ENCODE results near the gene C9orf50. TPM values are rescaled to one million over a fixed set of nuclear protein-coding genes. Genes with fewer than 3 reads are reported as not detected.

C9orf50 gene
- total RNA-seq, 1 experiment from 2014 or later: 0.20 TPM

DNA sequence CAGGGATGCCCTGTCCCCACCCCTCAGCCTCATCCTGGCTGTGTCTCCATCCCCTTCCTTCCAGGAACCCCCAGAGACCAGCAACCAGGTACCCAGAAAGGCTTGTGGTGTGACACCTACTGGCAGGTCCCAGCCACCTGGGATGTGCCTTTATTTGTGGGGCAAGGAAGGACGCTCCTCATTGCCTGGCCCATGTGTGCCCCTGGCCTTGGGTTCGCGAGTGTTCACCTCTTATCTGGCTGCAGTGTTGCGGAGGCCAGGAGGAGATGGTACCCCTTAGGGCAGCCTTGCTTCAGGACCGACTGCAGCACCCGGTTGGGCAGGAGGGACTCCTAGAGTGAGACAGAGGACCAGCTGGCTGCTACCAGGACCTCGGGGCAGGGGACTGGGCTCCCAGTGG lies 8.8 kb downstream of the C9orf50 start:
- no peak for DNase-seq (ENCODE audit: extremely low read depth, low read depth)

DNA sequence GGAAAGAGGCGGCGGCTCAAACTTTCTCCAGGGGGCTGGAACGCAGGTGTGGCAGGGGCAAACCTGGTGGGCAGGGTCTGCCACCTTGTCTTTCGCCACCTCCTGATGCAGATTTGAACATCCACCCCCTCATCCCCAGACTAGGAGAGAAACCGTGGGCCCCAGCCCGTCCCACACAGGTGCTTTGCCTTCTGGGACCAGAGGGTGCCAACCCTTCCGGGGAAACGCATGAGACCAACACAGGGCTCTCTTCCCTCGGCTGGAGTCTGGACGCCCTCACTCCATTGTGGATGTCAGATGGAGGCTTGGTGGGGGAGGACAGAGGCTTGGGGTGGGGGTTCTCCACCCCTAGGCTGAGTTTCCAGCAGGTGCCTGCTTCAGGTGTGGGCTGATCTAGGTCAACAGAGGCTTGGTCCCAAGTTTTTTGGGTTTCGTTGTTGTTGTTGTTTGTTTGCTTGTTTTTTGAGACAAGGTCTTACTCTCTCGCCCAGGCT lies 9.5 kb downstream of the C9orf50 start:
- no peak for DNase-seq (ENCODE audit: extremely low read depth, low read depth)

- DNase-seq (ENCODE audit: extremely low read depth, low read depth): no peak
Observed at GRCh38 chr9:129610473-129611306, 10.2 kb downstream of the C9orf50 start.

- DNase-seq (ENCODE audit: extremely low read depth, low read depth): no peak
Observed at GRCh38 chr9:129610213-129610472, 10.8 kb downstream of the C9orf50 start.

GRCh38 chr9:129609486-129610212 lies 11.3 kb downstream of the C9orf50 start:
- DNase-seq (ENCODE audit: extremely low read depth, low read depth): no peak

DNA sequence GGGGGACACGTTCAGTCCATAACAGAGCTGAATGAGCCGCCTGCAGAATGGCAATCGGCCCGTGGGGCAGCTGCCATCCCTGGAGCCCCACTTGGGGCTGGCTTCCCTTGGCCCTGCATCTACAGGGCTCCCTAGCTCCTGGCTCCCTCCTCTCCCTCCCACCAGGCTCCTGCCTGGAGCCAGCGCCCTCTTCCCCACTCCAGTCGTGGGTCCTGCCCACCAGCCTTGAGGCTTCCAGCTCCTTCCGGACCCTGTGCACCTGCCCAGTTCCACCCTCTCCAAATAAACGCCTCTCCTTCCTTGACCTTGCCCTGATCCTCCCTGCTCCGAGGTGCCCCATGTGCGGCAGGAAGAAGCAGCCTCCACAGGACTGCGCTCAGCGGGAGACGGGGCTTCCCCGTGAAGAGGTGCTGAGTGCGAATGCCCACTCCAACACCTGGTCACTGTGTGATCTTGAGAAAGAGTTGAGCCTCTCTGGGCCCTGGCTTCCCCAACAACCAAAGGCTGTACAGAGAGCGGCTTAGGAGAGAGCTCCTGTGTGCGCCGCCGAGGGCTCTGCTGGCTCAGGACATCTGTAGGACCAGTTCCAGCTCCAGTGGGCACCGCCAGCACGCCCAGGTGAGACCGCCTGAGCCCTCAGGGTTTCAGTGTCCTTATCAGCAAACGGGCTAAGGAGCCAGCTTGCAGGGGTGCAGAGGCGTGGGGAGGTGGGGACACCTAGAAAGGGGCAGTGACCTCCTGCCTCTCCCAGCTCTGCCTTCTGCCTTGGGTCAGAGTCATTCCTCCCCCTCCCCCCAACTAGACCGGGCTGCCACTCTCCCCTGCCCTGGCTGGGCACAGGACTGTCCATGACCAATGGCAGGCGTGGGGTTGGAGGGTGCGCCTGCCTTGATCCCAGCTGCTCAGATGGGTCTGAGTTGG lies 12.1 kb downstream of the C9orf50 start:
- no peak for DNase-seq (ENCODE audit: extremely low read depth, low read depth)

DNA sequence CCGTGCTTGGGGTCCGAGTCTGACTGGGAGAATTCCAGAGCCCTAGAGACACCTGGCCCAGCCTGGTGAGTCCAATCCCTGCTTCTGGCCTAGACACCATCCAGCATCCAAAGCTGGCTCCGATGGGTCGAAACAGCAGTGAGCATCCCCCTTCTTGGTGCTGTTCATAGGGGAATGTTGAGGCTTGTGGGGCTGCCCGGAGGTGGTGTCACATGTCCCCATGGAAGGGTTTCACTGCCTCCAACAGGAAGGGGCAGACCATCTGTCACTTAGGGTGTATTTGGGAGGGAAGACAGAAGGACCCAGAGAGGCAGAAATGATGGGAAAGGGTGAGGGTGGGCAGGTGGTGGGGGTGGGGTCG lies 13.9 kb downstream of the C9orf50 start:
- DNase-seq (ENCODE audit: extremely low read depth, low read depth): no peak

DNA sequence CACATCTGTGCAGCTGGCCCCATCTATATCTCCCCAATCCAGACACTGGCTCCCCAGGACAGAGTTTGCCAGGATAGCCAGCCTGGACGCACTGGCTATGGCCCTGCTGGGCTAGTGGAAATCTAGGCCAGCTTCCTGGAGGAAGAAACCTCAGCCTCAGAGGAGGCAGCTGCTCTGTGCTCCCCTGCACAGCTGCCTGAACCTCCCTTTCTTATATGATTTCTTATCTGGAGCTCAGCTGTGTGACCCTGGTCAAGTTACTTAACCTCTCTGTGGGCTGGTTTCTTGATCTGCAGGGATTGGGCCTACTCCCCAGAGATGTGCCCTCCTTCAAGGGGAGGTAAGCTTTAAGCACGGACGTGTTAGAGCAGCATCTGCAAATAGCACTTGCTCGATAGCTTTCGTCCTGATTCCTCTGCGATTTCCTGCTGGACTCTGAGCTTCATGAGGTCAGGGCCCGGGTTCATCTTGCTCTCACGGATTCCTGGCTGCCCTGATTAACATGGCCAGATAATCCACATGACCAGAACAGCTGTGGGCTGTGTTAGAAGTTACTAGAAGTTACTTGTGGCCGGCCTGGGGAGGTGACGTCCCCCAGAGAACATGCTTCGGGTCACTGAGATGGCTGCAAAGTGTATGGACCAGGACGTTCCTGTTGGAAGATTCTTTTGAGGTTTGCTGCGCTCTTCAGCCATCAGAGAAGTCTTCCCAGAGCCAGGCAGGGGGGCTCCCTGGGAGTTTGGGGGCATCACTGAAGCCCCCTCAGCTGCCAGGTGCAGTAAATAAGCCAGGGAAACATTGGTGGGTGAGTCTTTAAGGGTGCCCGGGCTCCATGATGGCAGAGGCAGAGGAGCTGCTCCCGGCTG lies 14.5 kb downstream of the C9orf50 start:
- no peak for DNase-seq (ENCODE audit: extremely low read depth, low read depth)

DNA sequence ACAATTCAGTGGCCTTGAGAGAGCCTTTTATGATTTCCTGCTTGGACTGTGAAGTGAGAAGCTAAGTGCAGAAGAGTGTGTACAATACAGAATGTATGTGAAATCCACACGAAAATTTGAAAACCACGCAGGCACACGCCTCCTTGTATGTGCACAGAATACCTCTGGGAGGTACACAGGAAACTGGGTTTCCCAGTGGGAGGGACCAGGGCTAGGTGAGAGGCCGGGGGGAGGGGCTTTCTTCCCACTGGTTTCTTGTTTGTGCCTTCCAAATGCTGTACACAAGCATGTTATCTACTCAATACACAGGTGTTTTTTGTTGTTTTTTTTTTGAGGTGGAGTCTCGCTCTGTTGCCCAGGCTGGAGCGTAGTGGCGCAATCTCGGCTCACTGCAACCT lies 16.1 kb downstream of the C9orf50 start:
- no peak for DNase-seq (ENCODE audit: extremely low read depth, low read depth)

- no peak for DNase-seq (ENCODE audit: extremely low read depth, low read depth)
Observed at GRCh38 chr9:129604056-129604765, 16.7 kb downstream of the C9orf50 start.

DNA sequence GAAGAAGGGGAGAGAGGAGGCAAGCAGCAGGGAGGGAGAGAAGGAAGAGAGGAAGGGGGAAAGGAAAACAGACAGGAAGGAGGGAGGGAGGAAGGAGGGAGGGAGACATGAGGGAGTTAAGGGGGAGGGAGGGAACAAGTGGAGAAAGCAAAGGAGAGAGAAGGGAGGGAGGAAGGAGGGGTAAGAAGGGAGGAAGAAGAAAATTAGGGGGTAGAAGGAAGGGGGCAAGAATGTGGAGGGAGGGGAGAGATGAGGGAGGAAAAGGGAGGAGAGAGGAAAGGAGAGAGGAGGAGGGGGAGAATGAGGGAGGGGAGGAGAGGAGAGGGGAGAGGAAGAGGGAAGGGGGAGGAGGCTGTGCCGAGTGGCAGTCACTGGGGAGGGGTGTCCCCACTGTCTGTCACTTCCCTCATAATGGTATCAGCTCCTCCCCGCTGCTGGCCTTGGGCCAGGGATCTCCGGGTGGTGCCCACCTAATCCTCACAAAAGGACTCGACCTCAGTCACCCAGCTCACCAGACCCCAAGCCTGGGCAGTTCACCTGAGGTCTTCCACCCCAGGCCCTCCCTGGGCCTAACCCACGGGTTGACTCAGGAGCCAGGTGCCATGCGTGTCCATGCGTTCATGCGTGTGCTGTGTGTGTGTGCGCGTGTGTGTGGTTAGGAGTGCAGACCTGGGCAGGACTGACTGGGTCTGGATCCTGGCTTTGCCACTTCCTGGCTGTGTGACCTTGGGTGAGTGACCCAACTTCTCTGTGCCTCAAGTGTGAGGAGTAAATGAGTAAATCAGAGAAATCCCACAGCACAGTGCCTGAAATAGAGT lies 18.1 kb downstream of the C9orf50 start:
- DNase-seq (ENCODE audit: extremely low read depth, low read depth): no peak

DNA sequence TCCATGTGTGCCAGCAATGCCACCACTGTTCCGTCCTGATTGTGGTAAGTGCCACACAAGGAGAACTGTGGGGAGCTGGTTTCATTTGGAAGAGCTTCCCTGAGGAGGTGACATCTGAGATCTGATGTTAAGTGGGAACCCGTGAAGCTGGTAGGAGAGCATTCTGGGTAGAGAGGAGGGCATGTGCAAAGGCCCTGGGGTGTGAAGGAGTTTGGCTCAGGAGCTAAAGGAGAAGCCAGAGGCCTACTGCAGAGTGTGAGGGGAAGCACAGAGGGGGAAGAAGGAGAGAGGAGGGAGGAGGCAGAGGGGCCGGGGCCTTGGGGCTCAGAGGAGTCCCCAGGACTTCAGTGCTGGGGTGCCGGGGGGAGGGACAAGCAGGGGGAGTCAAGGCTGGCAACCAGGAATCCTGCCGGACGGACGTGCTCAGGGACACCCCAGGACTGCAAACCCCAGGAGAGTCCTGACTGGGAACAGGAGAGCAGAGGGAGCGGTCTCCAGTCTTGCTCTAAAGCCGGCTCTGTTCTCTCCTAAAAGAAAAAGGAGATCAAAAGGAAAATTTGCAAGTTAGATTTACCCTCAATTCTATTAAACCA lies 19.7 kb downstream of the C9orf50 start:
- no peak for DNase-seq (ENCODE audit: extremely low read depth, low read depth)

GRCh38 chr9:129598089-129598596 lies 22.8 kb downstream of the C9orf50 start:
- DNase-seq (ENCODE audit: extremely low read depth, low read depth): no peak

GRCh38 chr9:129597355-129598088 lies 23.4 kb downstream of the C9orf50 start:
- DNase-seq (ENCODE audit: extremely low read depth, low read depth): no peak

DNA sequence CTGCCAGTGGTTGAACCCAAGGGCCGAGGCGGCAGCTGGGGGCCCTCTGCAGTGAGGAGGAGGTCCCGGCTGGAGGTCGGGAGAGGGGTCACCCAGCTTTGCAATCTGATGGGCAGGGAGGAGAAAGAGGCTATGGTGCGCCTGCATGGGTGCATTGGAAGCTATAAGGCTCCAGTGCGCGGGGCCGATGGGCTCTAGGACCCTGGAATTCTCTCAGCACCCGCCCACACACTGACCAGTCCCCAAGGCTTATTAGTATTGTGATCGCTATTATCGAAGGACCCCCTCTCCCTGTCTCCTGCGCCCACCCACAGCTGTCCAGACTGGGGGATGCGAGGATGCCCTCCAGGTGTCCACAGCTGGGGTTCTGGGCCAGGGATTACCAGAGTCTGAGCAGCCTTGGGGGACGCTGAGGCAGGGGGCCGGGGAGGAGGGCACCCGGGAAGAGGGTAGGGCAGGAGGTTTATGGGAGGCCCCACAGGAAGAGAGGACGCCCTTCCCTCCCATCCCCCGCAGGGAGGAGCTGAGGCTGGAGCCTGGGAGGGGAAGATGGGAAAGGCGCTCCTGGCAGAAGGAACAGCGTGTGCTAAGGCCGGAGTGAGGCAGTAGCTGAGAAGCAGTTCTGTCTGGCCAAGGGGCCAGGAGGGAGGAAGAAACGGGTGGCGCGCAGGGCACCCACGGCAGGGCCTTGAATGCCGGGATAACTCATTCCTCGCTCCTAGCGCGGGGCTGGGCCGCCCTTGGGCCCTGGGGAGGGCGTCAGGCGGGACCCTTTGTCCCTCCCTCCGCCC lies 24.2 kb downstream of the C9orf50 start:
- DNase-seq (ENCODE audit: extremely low read depth, low read depth): no peak

DNA sequence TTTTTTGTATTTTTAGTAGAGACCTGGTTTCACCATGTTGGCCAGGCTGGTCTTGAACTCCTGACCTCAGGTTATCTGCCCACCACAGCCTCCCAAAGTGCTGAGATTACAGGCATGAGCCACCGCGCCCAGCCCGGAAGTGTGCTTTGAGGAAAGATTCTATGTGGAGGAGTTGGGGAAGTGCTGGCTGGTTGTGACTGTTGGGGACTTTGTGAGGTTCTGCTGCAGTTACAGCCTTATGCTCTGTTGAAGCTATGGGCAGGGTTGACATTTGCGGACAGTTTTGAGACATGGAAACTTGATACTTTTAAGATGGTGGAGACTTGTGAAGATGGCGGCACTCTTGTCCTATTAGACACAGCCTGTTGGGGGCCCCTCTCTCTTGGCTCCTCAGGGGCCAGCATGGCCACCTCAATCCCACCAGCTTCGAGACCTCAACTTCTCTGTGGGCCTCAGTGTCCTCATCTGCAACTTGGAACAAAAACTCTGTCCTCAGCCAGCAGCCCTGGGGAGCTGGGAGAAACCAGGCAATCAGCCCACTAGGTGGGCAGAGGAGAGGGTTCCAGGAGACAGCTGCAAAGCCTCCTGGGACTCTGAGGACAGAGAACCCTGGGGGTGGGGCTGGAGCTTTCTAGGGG lies 24.9 kb downstream of the C9orf50 start:
- DNase-seq (ENCODE audit: extremely low read depth, low read depth): no peak

Data from NCI-H460 (cell line).